ENCODE results near the gene STX3.
"Not testable (repeated sequence)": the region's sequence is repeated elsewhere in the genome, so short reads cannot be mapped to it uniquely, and the experiment has no call there.

STX3 gene

GRCh38 chr11:59759900-59760299, 4.7 kb downstream of the STX3 start:
- no peak for DNase-seq

GRCh38 chr11:59760771-59761170, 5.6 kb downstream of the STX3 start:
- no peak for DNase-seq

- no peak for DNase-seq
Observed at GRCh38 chr11:59761993-59762392, 6.8 kb downstream of the STX3 start.

GRCh38 chr11:59765068-59765735, 10.0 kb downstream of the STX3 start:
- DNase-seq: no peak

- no peak for DNase-seq
Observed at GRCh38 chr11:59766542-59767224, 11.5 kb downstream of the STX3 start.

GRCh38 chr11:59767225-59767611, 12.0 kb downstream of the STX3 start:
- no peak for DNase-seq

GRCh38 chr11:59769111-59769510, 13.9 kb downstream of the STX3 start:
- DNase-seq: no peak

- DNase-seq: no peak
Observed at GRCh38 chr11:59769828-59770227, 14.7 kb downstream of the STX3 start.

- no peak for DNase-seq
Observed at GRCh38 chr11:59770319-59770718, 15.1 kb downstream of the STX3 start.

- DNase-seq: no peak
Observed at GRCh38 chr11:59770869-59771268, 15.7 kb downstream of the STX3 start.

- no peak for DNase-seq
Observed at GRCh38 chr11:59771605-59772004, 16.4 kb downstream of the STX3 start.

- no peak for DNase-seq
Observed at GRCh38 chr11:59773083-59773440, 17.9 kb downstream of the STX3 start.

- no peak for DNase-seq
Observed at GRCh38 chr11:59776210-59777066, 21.3 kb downstream of the STX3 start.

- DNase-seq: no peak
Observed at GRCh38 chr11:59777104-59777503, 21.9 kb downstream of the STX3 start.

GRCh38 chr11:59778122-59778521, 22.9 kb downstream of the STX3 start:
- DNase-seq: no peak

- no peak for DNase-seq
Observed at GRCh38 chr11:59779487-59779886, 24.3 kb downstream of the STX3 start.

GRCh38 chr11:59782080-59782479, 26.9 kb downstream of the STX3 start:
- DNase-seq: no peak

GRCh38 chr11:59783632-59784090, 28.5 kb downstream of the STX3 start:
- no peak for DNase-seq

GRCh38 chr11:59784441-59784840, 29.3 kb downstream of the STX3 start:
- not testable (repeated sequence) for DNase-seq

- no peak for DNase-seq
Observed at GRCh38 chr11:59785818-59786217, 30.6 kb downstream of the STX3 start.

GRCh38 chr11:59787255-59787588, 32.0 kb downstream of the STX3 start:
- DNase-seq: no peak

GRCh38 chr11:59787816-59788215, 32.6 kb downstream of the STX3 start:
- no peak for DNase-seq

GRCh38 chr11:59791639-59792038, 36.5 kb downstream of the STX3 start:
- DNase-seq: no peak

GRCh38 chr11:59792507-59792906, 37.3 kb downstream of the STX3 start:
- no peak for DNase-seq

Data from NCI-H1048 (cell line).